Nasal cavity respiratory epithelium epithelial cell of viscerocranial mucosa (primary cell): ENCODE results near the gene CC2D2B. TPM values are rescaled to one million over a fixed set of nuclear protein-coding genes. Genes with fewer than 3 reads are reported as not detected.

Source experiments
- total RNA-seq: library from RNA; depleted of rRNA; stranded (reverse); fragments of >200 nt; gene quantifications from 2 replicates; pipeline ENCODE4 v1.2.3, GENCODE V29; 2014

CC2D2B gene, protein sequence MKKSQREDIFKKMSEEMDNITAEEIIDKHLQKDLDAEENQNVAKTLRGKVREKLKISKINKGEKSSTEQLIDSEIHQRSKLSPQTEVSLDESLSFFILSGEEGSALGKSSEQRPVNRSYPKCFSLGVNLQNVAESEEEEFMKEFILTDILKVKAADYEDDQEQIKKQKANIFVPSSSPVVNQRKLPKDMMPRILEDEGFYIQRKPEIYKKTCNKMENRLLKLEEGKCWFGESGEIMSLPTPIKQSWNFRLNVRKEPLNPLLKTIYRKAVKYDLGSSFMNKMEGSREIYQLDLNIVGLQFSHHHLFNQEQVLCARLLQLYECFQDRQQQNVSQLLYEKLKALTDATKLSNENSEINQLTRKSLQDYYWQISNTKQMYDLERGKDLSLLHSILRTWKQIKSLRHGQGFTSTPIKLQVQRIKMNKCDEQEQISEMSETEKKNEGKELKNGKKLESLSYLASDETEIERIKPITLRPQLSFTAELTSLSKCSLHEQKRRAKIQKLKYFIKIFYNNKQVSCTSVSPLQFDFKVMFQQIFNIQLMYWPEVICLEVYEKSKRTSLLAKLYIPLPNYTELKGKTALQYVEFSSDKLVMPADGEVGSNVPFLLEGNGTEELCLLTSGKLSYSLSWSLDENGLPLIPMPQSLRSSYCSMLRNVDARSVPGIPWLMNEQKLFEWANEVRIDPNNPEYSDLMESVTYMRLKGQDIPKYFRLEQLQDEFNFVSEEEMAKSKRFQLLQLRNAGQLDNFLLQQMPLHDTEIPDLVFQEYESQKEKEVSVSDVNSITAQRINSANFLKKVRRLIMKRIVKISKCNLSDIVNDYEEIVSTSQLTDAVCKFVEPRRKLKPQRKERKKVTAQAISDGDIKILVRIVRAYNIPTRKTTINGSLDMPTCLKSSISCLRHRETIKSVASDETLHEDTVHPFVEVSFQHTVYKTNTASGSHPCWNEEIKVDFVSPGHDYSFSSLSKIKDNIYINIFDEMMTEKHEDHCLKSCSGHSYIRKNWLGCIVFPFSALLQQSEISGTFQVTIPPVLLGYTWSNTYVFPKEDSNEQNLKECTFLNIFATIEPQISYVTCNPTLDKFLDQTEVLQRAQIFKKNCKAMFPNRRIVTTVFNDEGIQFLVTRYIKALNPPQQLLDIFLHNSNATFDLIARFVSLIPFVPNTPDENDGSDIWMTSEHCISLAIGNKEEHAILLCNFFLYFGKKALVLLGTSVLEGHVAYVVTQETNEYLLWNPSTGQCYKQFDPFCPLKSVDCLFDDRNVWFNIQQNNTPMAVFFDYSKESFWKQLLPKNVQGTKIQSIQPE (N-terminal part only)
- total RNA-seq: 0.14 TPM in 1 of 2 replicates, not detected in the other

DNA sequence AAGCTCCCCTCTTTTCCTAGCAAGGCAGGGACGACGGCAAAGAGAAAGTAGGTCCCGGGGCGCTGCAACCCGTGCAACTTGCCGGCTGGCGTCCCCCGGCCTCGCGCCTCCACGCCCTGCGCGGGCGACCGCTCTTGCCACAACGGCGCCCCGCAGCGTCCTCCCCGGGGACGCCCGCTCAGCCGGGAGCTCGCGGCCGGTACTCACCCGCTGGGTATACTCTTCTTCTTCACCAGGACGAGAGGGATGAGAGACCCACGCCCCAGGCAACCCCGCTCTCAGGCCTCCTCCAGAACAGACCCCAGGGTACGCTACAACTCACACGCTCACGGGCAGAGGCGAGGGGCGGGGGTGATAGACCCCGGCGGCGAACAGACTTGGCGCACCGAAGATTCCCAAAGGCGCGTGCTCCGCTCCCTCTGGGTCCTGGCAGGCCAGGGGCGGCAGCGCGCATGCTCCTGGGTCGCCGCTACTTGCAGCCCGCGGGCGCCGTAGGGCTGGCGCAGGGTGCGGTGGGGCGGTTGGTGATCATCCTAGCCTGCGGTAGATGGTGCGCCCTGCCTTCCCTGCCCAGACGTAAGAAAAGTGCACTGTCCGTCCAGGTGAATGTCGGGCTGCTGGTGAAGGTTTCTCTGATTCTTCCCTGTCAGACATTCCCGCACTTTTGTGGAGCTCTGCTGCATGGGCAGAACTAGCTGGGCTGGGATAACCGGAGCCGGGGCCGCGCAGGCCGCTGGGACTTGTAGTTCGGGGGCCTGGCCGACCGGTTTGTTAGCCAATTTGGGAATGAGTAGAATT is at the start of gene CC2D2B:
CC2D2B (plus strand) TSS at position 520 of the 798 bp plus-strand sequence. CDS start 3,349 bp downstream, outside the sequence.

DNA sequence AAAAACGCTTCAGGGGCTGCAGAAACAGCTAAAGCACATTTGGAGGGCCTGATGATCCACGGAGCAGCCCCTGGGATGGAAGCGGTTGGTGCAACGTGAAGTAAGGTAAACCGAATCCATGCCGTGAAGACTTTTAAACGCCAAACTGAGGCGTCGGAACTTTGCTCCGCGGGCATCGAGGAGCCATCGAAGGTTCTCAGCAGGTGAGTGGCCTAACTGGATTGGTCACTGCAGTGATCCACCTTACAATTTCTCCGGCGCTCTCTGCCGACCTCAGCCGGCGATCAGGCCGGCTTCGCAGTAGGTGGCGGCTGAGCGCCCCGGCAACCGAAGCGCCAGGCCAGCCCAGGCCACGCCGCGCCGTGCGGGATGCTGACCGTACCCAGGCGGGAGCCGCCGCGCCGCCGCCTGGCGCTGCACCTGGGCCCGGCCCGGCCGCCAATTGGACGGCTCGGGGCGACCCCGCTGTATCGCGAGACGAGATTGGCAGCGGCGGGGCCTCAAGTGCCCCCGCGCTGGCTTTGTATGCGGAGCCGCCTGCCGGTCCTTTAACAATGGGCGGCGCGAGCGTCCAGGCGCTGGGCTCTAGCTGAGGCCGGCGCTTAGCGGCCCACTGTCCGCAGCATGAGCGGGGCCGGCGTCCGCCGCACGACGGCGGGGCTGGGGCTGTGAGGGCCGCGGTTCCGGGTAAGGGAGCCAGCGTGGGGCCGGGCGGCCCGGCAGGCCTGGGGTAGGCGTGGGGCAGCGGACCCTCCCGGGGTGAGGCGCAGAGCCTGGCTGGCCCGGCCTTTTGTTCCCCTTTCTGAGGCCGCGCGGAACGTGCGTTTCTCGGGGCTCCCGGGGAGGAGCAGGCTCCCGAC is 135.5 kb downstream of the CC2D2B start, which contains the start of gene CCNJ:
CCNJ (plus strand) TSS at position 551 of the 860 bp plus-strand sequence. CDS start 811 bp downstream, outside the sequence.

Other genes starting within 250 kb of the CC2D2B start
- 36.9 and 43.1 TPM in 2 replicates for gene TCTN3, start 214.0 kb upstream of the CC2D2B start, total RNA-seq
- 0.14 TPM in 1 of 2 replicates, not detected in the other for gene ENTPD1, start 151.8 kb upstream of the CC2D2B start, total RNA-seq
- 14.5 and 18.8 TPM in 2 replicates for gene CCNJ, start 135.6 kb downstream of the CC2D2B start, total RNA-seq
- gene ZNF518A, start 222.3 kb downstream of the CC2D2B start, total RNA-seq: 23.9 and 29.8 TPM in 2 replicates